Neural progenitor cell (in vitro differentiated cells): ENCODE results near the gene ZFYVE9.

ENCODE experiments used
- EZH2phosphoT487 ChIP-seq: fragments of 200-600 bp; sonication (generic); IDR thresholded peaks from 2 replicates; pipeline ENCODE4 v1.6.1; 2017; ENCODE audit warnings: antibody characterized with exemption
- TF ChIP-seq, protein P1 (sequence below): fragments of 200-600 bp; sonication (generic); IDR thresholded peaks from 2 replicates; pipeline ENCODE4 v1.5.1; 2017; ENCODE audit warnings: antibody characterized with exemption, mild to moderate bottlenecking

DNA sequence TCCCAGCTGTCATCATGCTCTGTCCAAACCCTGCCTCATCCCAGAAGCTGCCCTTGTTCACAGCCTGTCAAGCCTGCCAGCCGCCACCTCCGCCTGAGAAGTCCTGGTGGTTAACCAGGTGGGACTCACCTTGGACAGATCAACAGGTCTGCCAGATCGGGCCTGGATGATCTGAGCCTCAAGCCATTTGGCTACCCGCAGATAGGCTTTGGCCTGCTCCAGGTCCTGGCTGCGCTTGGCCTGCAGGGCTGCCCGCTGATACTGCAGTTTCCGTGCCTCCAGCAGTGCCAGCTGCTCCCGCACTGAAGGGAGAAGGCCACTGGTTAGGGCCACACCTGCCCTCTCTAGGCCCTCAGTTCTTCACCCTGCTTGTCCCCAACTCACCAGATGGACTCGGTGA lies 215.5 kb downstream of the ZFYVE9 start:
- TF ChIP-seq EZH2phosphoT487 = no peak
- TF ChIP-seq, protein P1, sequence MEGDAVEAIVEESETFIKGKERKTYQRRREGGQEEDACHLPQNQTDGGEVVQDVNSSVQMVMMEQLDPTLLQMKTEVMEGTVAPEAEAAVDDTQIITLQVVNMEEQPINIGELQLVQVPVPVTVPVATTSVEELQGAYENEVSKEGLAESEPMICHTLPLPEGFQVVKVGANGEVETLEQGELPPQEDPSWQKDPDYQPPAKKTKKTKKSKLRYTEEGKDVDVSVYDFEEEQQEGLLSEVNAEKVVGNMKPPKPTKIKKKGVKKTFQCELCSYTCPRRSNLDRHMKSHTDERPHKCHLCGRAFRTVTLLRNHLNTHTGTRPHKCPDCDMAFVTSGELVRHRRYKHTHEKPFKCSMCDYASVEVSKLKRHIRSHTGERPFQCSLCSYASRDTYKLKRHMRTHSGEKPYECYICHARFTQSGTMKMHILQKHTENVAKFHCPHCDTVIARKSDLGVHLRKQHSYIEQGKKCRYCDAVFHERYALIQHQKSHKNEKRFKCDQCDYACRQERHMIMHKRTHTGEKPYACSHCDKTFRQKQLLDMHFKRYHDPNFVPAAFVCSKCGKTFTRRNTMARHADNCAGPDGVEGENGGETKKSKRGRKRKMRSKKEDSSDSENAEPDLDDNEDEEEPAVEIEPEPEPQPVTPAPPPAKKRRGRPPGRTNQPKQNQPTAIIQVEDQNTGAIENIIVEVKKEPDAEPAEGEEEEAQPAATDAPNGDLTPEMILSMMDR = no peak
